Transverse colon (tissue), 4 donors: ENCODE measurements around the gene HYI. TPM values are rescaled to one million over a fixed set of nuclear protein-coding genes. Genes with fewer than 3 reads are reported as not detected.

ENCODE experiments used
- DNase-seq: peaks from one replicate; pipeline ENCODE4 v3.0.0-alpha.2; 2019
- H3K27ac ChIP-seq, 4 donors: fragments of 200-600 bp; sonication (generic); 2 replicates each; pipeline ENCODE4 v1.5.1; 2016 to 2018; ENCODE audit warnings: inconsistent platforms in 4 of 4
- H3K27me3 ChIP-seq: fragments of 200-600 bp; sonication (generic); 2 replicates; pipeline ENCODE4 v1.5.1; 2017; ENCODE audit warnings: inconsistent platforms
- H3K36me3 ChIP-seq, 4 donors: fragments of 200-600 bp; sonication (generic); 2 replicates each; pipeline ENCODE4 v1.5.1; 2017 to 2019; ENCODE audit warnings: inconsistent platforms in 4 of 4
- H3K4me1 ChIP-seq, 4 donors: fragments of 200-600 bp; sonication (generic); 2 replicates each; pipeline ENCODE4 v1.5.1; 2017 to 2020; ENCODE audit warnings: inconsistent platforms in 4 of 4
- H3K4me3 ChIP-seq, 4 donors: fragments of 200-600 bp; sonication (generic); 1 replicate in 1 of 4; 2 replicates in 3 of 4; pipeline versions ENCODE4 v1.5.1 to v1.6.1; 2017 to 2019; ENCODE audit warnings: inconsistent platforms in 4 of 4
- H3K9me3 ChIP-seq, 2 donors: fragments of 200-600 bp; sonication (generic); 2 replicates each; pipeline ENCODE4 v1.5.1; 2017 to 2019; ENCODE audit warnings: inconsistent platforms in 2 of 2
- CTCF ChIP-seq, 5 experiments: fragments of 200-600 bp in 3 of 5; fragments of 450-650 bp in 2 of 5; sonication (generic) in 3 of 5; IDR thresholded peaks; 1 replicate in 2 of 5; 2 replicates in 3 of 5; pipeline ENCODE4 v1.5.1; 2016 to 2017; ENCODE audit warnings: antibody characterized with exemption in 5 of 5, inconsistent platforms in 3 of 5, mild to moderate bottlenecking in 2 of 5, moderate library complexity in 1 of 5
- EP300 ChIP-seq: sonication (generic); formaldehyde crosslinking; IDR thresholded peaks from one replicate; pipeline ENCODE4 v1.6.1; 2017; ENCODE audit warnings: antibody characterized with exemption, low read depth
- POLR2A ChIP-seq: fragments of 450-650 bp; IDR thresholded peaks from one replicate; pipeline ENCODE4 v1.6.1; 2016; ENCODE audit warnings: antibody characterized with exemption, mild to moderate bottlenecking, moderate library complexity
- POLR2AphosphoS5 ChIP-seq, 3 donors: sonication (generic); formaldehyde crosslinking; IDR thresholded peaks; one replicate each; pipeline ENCODE4 v1.6.1; 2016; ENCODE audit warnings: antibody characterized with exemption in 3 of 3
- WGBS, 2 donors: methylation state at CpG; one replicate each; pipeline ENCODE4 v1.1.5; 2018; ENCODE audit warnings: low coverage in 1 of 2; 5-methylcytosine and 5-hydroxymethylcytosine counted together
- in situ Hi-C, 4 donors: fragments of 200-750 bp; cut with MboI; loops; one replicate each; pipeline versions ENCODE4 v1.15.0 to v1.15.1; 2017; ENCODE audit warnings: low sequenced_read_pairs in 3 of 4, low pct_ligation_motif_present in 1 of 4, low pct_unique_long_range_greater_than_20kb in 1 of 4
- intact Hi-C: fragments of 100-400 bp; cut with DNase I; formaldehyde crosslinking; loops from one replicate; pipeline ENCODE4 v1.15.1; 2023; ENCODE audit warnings: low total_unique reads
- small RNA-seq, 4 donors: library from RNA; depleted of rRNA; stranded (forward); fragments of <200 nt; gene quantifications; one replicate each; pipeline ENCODE3, GENCODE V24; 2016
- total RNA-seq, 4 donors: library from RNA; depleted of rRNA; stranded (reverse); fragments of >200 nt; gene quantifications; one replicate each; pipeline ENCODE4 v1.1.0, GENCODE V29; 2016

The HYI gene
- total RNA-seq, 4 donors from 2014 or later, result 71.1 to 126 (median 119) TPM

GRCh38 chr1:43405219-43405875 is 48.4 kb downstream of the HYI start:
- H3K9me3 ChIP-seq, result no peaks in the 10 kb centered on the region
- H3K27ac ChIP-seq, result peak overlapping the region; percentile 4 to 50 (median 38)
- no peak overlapping the region for H3K4me3 ChIP-seq
- peaks cover 0 to 43% (median 16%) of the 10 kb centered on the region in 4 donors for H3K36me3 ChIP-seq
- intact Hi-C loops (no loop called here), in situ Hi-C loops (no loop called here)
- peaks cover 0 to 18% (median 3%) of the 10 kb centered on the region in 4 donors for H3K4me1 ChIP-seq
- no peak for TF ChIP-seq CTCF (IDR thresholded peaks at IDR 0.05)
- peak in 1 of 3 donors; percentile 23 for TF ChIP-seq POLR2AphosphoS5 (IDR thresholded peaks at IDR 0.05)
- TF ChIP-seq POLR2A, result no peak
- TF ChIP-seq EP300, result no peak
- WGBS, 2 donors, result 35 to 60% methylated on average over 4 to 6 of the region's 6 CpGs
- no peak for DNase-seq
- no peaks in the 10 kb centered on the region for H3K27me3 ChIP-seq

- TF ChIP-seq POLR2A (no peak), EP300 (no peak), CTCF (IDR thresholded peaks at IDR 0.05) (no peak), POLR2AphosphoS5 (IDR thresholded peaks at IDR 0.05) (no peak)
- H3K36me3 ChIP-seq, result peaks cover 0 to 38% (median 14%) of the 10 kb centered on the region in 4 donors
- H3K4me3 ChIP-seq, result no peak overlapping the region
- intact Hi-C loops (no loop called here), in situ Hi-C loops (no loop called here)
- H3K4me1 ChIP-seq, result peaks cover 0 to 18% (median 3%) of the 10 kb centered on the region in 4 donors
- 97 to 100% methylated on average over 2 to 6 of the region's 6 CpGs for WGBS, 2 donors
- H3K27me3 ChIP-seq, result no peaks in the 10 kb centered on the region
- no peak for DNase-seq
- H3K9me3 ChIP-seq, result no peaks in the 10 kb centered on the region
- no peak overlapping the region for H3K27ac ChIP-seq
These were observed 49.4 kb downstream of the HYI start for GRCh38 chr1:43404353-43404752.

DNA sequence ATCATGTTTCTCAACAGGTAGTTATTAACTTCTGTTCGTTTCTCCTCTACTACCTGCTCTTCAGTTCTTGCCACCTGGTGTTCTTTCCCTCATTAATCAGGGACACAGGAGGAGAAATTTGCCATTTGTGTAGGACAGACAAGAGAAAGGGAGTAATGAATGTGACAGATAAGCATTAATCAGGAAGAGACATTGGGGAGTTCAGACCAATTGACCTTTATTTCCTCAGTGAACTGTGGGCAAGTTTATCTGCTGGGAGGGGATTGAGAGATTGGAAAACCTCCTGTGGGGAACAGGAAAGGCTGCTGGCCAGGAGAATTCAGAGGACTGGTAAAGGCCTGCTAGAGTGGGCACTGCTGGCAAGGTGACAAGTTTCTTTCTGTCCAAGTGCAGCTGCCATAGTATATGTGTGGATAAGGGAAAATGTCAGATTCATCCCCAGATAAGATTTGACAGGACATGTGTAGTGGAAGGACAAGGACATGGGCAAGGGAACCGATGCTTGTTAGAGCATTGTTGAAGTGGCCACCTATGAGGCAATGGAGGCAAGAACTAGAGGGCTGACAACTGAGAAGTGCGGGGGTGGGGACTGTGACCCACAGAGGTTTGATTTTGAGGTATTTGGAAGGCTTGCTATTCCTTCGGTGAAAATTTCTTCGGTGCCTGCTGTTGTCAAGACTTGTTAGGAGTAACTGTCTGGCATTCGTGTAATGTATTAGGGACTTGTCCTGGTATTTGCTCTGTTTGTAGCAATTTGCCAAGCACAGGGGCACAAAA is 51.5 kb downstream of the HYI start:
- H3K36me3 ChIP-seq, result peaks cover 0 to 25% (median 10%) of the 10 kb centered on the region in 4 donors
- H3K27ac ChIP-seq, result no peak overlapping the region
- in situ Hi-C loops (no loop called here), intact Hi-C loops (no loop called here)
- H3K27me3 ChIP-seq, result no peaks in the 10 kb centered on the region
- TF ChIP-seq POLR2A (no peak), CTCF (IDR thresholded peaks at IDR 0.05) (no peak), POLR2AphosphoS5 (IDR thresholded peaks at IDR 0.05) (no peak), EP300 (no peak)
- H3K9me3 ChIP-seq, result no peaks in the 10 kb centered on the region
- H3K4me1 ChIP-seq, result peaks cover 0 to 18% (median 3%) of the 10 kb centered on the region in 4 donors
- no peak for DNase-seq
- H3K4me3 ChIP-seq, result no peak overlapping the region
- WGBS, 2 donors, result 75 to 98% methylated on average over 1 to 6 of the region's 6 CpGs

Small RNAs within 50 kb of the gene (small RNA-seq; reads per million reads assigned to genes)
- 0 reads per million in 4 donors for gene MIR6735

Other genes starting within 250 kb of the HYI start
- 10 to 100 TPM; 19.7 to 66.8 (median 51.2) TPM for gene TMEM125, start 183.9 kb downstream of the HYI start, total RNA-seq
- gene C1orf210, start 168.3 kb downstream of the HYI start, total RNA-seq, result 100 to 1,000 TPM in 1 of 4 donors, 10 to 100 TPM in 3; 43.8 to 100 (median 57.6) TPM
- gene TIE1, start 152.9 kb downstream of the HYI start, total RNA-seq, result 1 to 10 TPM; 2.4 to 7.8 (median 5.3) TPM
- under 1 TPM in 1 of 4 donors, not detected in 3; 0.32 TPM for gene MPL, start 116.1 kb downstream of the HYI start, total RNA-seq
- 10 to 100 TPM in 1 of 4 donors, 1 to 10 TPM in 2, not detected in 1; 2.9 to 38.4 (median 4.5) TPM for gene CDC20, start 95.0 kb downstream of the HYI start, total RNA-seq
- gene ELOVL1, start 85.9 kb downstream of the HYI start, total RNA-seq, result 100 to 1,000 TPM in 1 of 4 donors, 10 to 100 TPM in 3; 58.4 to 114 (median 99.5) TPM
- gene MED8, start 64.1 kb downstream of the HYI start, total RNA-seq, result 10 to 100 TPM; 12.7 to 41.9 (median 25.0) TPM
- gene SZT2, start 64.0 kb downstream of the HYI start, total RNA-seq, result 100 to 1,000 TPM in 2 of 4 donors, 10 to 100 TPM in 2; 43.1 to 106 (median 82.2) TPM
- 100 to 1,000 TPM; 278 to 549 (median 404) TPM for gene PTPRF, start 77.0 kb upstream of the HYI start, total RNA-seq
- 10 to 100 TPM; 27.3 to 55.4 (median 45.4) TPM for gene KDM4A, start 196.2 kb upstream of the HYI start, total RNA-seq